Neural cell (in vitro differentiated cells): ENCODE results near the gene RGL3. TPM values are rescaled to one million over a fixed set of nuclear protein-coding genes. Genes with fewer than 3 reads are reported as not detected.

Source experiments
- H2AFZ ChIP-seq: fragments of 200-600, 300-800 bp; sonication (generic), shearing (Covaris generic); 2 replicates; pipeline ENCODE4 v1.6.0; 2014; ENCODE audit warnings: low read depth, mild to moderate bottlenecking, antibody characterized with exemption, low read length, moderate library complexity
- H3F3A ChIP-seq: fragments of 200-600 bp; shearing (Covaris generic); 2 replicates; pipeline ENCODE4 v1.6.1; 2016; ENCODE audit warnings: mild to moderate bottlenecking, moderate library complexity, mixed read lengths, antibody characterized with exemption, low read length; ENCODE audit not compliant: insufficient read depth, poor library complexity, severe bottlenecking
- H3K27ac ChIP-seq: fragments of 200-600, 300-800 bp; sonication (generic), shearing (Covaris generic); 2 replicates; pipeline ENCODE4 v1.5.1; 2014; ENCODE audit warnings: mild to moderate bottlenecking, low read length, moderate library complexity
- H3K27me3 ChIP-seq: fragments of 300-800, 200-600 bp; sonication (generic), shearing (Covaris generic); 2 replicates; pipeline ENCODE4 v1.6.0; 2014; ENCODE audit warnings: mild to moderate bottlenecking, low read depth, low read length, moderate library complexity; ENCODE audit not compliant: insufficient read depth
- H3K36me3 ChIP-seq: fragments of 300-800, 200-600 bp; sonication (generic), shearing (Covaris generic); 2 replicates; pipeline ENCODE4 v1.5.1; 2014; ENCODE audit warnings: mild to moderate bottlenecking, antibody characterized with exemption, low read length, moderate library complexity; ENCODE audit not compliant: insufficient read depth
- H3K4me2 ChIP-seq: fragments of 300-800, 200-600 bp; sonication (generic), shearing (Covaris generic); 2 replicates; pipeline ENCODE4 v1.6.0; 2014; ENCODE audit warnings: mild to moderate bottlenecking, low read length
- H3K4me3 ChIP-seq: fragments of 300-800, 200-600 bp; sonication (generic), shearing (Covaris generic); 2 replicates; pipeline ENCODE4 v1.5.1; 2014; ENCODE audit warnings: mild to moderate bottlenecking, low read length, moderate library complexity
- H3K79me2 ChIP-seq: fragments of 200-600 bp; shearing (Covaris generic); replicated peaks from 2 replicates; pipeline ENCODE4 v1.6.0; 2014; ENCODE audit warnings: mild to moderate bottlenecking, low read length, moderate library complexity; ENCODE audit not compliant: insufficient read depth
- H3K9ac ChIP-seq: fragments of 300-800, 200-600 bp; sonication (generic), shearing (Covaris generic); 2 replicates; pipeline ENCODE4 v1.6.1; 2016; ENCODE audit warnings: mild to moderate bottlenecking, low read length, mixed read lengths
- H3K9me2 ChIP-seq: fragments of 200-600 bp; shearing (Covaris generic); 2 replicates; pipeline ENCODE4 v1.6.1; 2016; ENCODE audit warnings: mild to moderate bottlenecking, low read length, mixed read lengths; ENCODE audit not compliant: insufficient read depth
- H3K9me3 ChIP-seq: fragments of 200-600, 300-800 bp; sonication (generic), shearing (Covaris generic); 2 replicates; pipeline ENCODE4 v1.6.1; 2016; ENCODE audit warnings: mild to moderate bottlenecking, mixed run types, low read length, moderate library complexity, mixed read lengths
- H4K20me1 ChIP-seq: fragments of 200-600 bp; shearing (Covaris generic); 2 replicates; pipeline ENCODE4 v1.6.1; 2016; ENCODE audit warnings: mild to moderate bottlenecking, mixed run types; ENCODE audit not compliant: insufficient read depth
- CTCF ChIP-seq: fragments of 450-650 bp; IDR thresholded peaks from 2 replicates; pipeline ENCODE4 v1.5.1; 2014; ENCODE audit warnings: antibody characterized with exemption, mild to moderate bottlenecking, moderate library complexity; ENCODE audit not compliant: poor library complexity, severe bottlenecking
- EP300 ChIP-seq: fragments of 450-650 bp; conservative IDR thresholded peaks from 2 replicates; pipeline ENCODE4 v1.6.1; 2014; ENCODE audit warnings: antibody characterized with exemption, mild to moderate bottlenecking, moderate library complexity; ENCODE audit not compliant: poor library complexity, severe bottlenecking
- EZH2 ChIP-seq: fragments of 200-600, 300-800 bp; shearing (Covaris generic), sonication (generic); IDR thresholded peaks from 2 replicates; pipeline ENCODE4 v1.6.1; 2014; ENCODE audit warnings: antibody characterized with exemption, low read length, borderline replicate concordance, mild to moderate bottlenecking; ENCODE audit not compliant: insufficient read depth, poor library complexity, severe bottlenecking
- MXI1 ChIP-seq: fragments of 450-650 bp; conservative IDR thresholded peaks from 2 replicates; pipeline ENCODE4 v1.6.1; 2014; ENCODE audit warnings: antibody characterized with exemption, mild to moderate bottlenecking; ENCODE audit not compliant: poor library complexity, severe bottlenecking
- POLR2AphosphoS5 ChIP-seq: IDR thresholded peaks from 2 replicates; pipeline ENCODE4 v1.6.1; 2012
- RAD21 ChIP-seq: fragments of 450-650 bp; conservative IDR thresholded peaks from 2 replicates; pipeline ENCODE4 v1.6.1; 2014; ENCODE audit warnings: antibody characterized with exemption, mild to moderate bottlenecking, moderate library complexity
- REST ChIP-seq: IDR thresholded peaks from 2 replicates; pipeline ENCODE4 v1.6.1; 2012; ENCODE audit warnings: borderline replicate concordance
- SMC3 ChIP-seq: fragments of 450-650 bp; conservative IDR thresholded peaks from 2 replicates; pipeline ENCODE4 v1.6.1; 2014; ENCODE audit warnings: antibody characterized with exemption, mild to moderate bottlenecking, moderate library complexity; ENCODE audit not compliant: poor library complexity
- TAF1 ChIP-seq: IDR thresholded peaks from 2 replicates; pipeline ENCODE4 v1.6.1; 2012; ENCODE audit warnings: low read depth
- polyA plus RNA-seq: library from polyadenylated mRNA; depleted of rRNA; stranded (reverse); fragments of >200 nt; gene quantifications from 2 replicates; pipeline ENCODE4 v1.2.3, GENCODE V29; 2014

The RGL3 gene
- polyA plus RNA-seq, 1 donor from 2014 or later = not detected

DNA sequence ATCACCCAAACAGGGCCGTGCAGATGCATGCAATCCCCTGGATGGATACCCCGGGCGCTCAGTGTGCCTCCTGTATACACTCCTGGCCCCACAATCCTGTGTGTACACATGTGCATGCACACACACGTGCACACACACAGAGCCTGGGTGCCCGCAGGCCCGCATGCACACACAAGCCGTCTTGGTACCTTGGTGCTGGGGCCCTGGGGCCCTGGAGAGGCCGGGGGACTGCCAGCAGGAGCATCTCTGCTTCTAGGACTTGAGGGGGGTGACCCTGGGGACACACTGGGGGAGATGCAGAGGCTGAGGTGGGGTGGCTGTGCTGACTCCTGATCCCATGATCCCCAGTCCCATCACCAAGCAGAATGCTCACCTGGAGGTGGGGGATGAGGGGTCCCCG is 19.4 kb downstream of the RGL3 start:
- no peak overlapping the region for H3K4me3 ChIP-seq
- no peaks in the 10 kb centered on the region for H3K9me3 ChIP-seq
- H3K9ac ChIP-seq = no peak overlapping the region
- H4K20me1 ChIP-seq = no peaks in the 10 kb centered on the region
- H2AFZ ChIP-seq = no peak overlapping the region
- no peaks in the 10 kb centered on the region for H3K79me2 ChIP-seq
- no peaks in the 10 kb centered on the region for H3K36me3 ChIP-seq
- no peak overlapping the region for H3K27ac ChIP-seq
- TF ChIP-seq CTCF = no peak
- TF ChIP-seq POLR2AphosphoS5 = no peak
- no peak for TF ChIP-seq TAF1
- no peak for TF ChIP-seq RAD21
- no peak for TF ChIP-seq SMC3
- no peak for TF ChIP-seq EZH2
- TF ChIP-seq EP300 = no peak
- TF ChIP-seq MXI1 = no peak
- no peak for TF ChIP-seq REST
- H3K9me2 ChIP-seq = no peaks in the 10 kb centered on the region
- H3K27me3 ChIP-seq = no peaks in the 10 kb centered on the region
- no peaks in the 10 kb centered on the region for H3F3A ChIP-seq
- no peak overlapping the region for H3K4me2 ChIP-seq

DNA sequence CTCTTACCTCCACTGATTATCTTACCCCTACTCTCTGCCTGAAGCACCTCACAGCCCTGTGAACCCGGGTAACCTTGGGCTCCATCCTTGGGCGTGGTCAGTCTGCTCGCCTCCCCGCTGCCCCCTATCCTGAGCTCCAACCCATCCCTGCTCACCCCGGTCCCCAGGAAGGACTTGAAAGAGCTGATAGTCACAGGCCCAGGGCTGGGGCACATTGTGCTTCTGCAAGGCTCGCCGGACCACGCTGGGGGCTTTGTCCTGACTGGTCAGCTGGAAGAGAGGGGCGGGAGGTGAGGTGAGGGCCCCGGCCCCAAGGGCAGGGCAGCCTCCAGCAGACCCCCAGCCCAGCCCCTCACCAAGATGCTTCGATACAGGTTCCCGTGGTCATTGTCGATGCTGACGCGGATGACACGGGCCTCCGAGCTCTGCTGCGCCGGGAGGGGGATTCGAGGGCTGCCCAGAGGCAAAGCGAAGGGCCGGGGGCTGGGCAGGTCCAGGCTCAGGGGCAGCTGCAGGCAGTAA is 22.0 kb downstream of the RGL3 start:
- Histone ChIP-seq H3K79me2 (no peaks in the 10 kb centered on the region), H3F3A (no peaks in the 10 kb centered on the region), H3K9me3 (no peaks in the 10 kb centered on the region), H3K36me3 (no peaks in the 10 kb centered on the region), H3K4me2 (no peak overlapping the region), H3K4me3 (no peak overlapping the region), H3K27ac (no peak overlapping the region), H2AFZ (no peak overlapping the region), H3K9ac (no peak overlapping the region), H3K9me2 (no peaks in the 10 kb centered on the region), H3K27me3 (no peaks in the 10 kb centered on the region), H4K20me1 (no peaks in the 10 kb centered on the region)
- TF ChIP-seq POLR2AphosphoS5 (no peak), RAD21 (no peak)
